Body of pancreas (tissue), 4 donors: ENCODE results near the gene SEMA3A.

ENCODE experiments used
- CTCF ChIP-seq, 7 experiments: fragments of 450-650 bp in 4 of 7; fragments of 200-600 bp in 3 of 7; sonication (generic) in 3 of 7; IDR thresholded peaks; one replicate each; pipeline ENCODE4 v1.5.1; 2016 to 2019; ENCODE audit warnings: antibody characterized with exemption in 7 of 7
- POLR2A ChIP-seq, 3 donors: fragments of 450-650 bp; IDR thresholded peaks; one replicate each; pipeline ENCODE4 v1.6.1; 2016; ENCODE audit warnings: antibody characterized with exemption in 3 of 3, mild to moderate bottlenecking in 2 of 3

DNA sequence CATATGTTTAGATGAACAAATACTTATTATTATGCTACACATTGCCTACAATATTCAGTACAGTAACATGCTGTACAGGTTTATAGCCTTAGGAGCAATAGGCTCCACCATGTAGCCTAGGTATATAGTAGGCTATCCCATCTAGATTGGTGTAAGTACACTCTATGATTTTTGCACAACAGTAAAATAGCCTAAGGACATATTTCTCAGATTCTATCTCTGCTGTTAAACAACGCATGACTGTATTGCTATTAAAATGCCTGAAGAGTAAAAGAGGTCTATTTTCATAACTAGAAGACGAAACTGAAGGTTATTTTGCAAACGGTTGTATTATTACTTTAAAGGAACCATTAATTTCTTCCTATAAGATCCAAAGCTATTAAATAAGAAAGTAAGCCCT is 88.3 kb downstream of the SEMA3A start:
- TF ChIP-seq POLR2A (IDR thresholded peaks at IDR 0.05) (no peak), CTCF (IDR thresholded peaks at IDR 0.05) (no peak)
